GM13977 (cell line): ENCODE data around the gene GLIPR2.

Experiments
- DNase-seq: peaks from one replicate; pipeline ENCODE4 v3.0.0; 2012; ENCODE audit warnings: low spot score
- CTCF ChIP-seq: IDR thresholded peaks from 2 replicates; pipeline ENCODE4 v1.5.1; 2012; ENCODE audit warnings: mild to moderate bottlenecking, control low read depth; ENCODE audit not compliant: insufficient read depth; ENCODE audit errors: extremely low read depth, missing control alignments
- in situ Hi-C: fragments of 300-500 bp; cut with MboI; formaldehyde crosslinking; loops from one replicate; pipeline ENCODE4 v1.12.0; 2022; ENCODE audit warnings: low sequenced_read_pairs, low pct_unique_long_range_greater_than_20kb, mixed read lengths, inconsistent platforms; ENCODE audit not compliant: unreplicated experiment

GLIPR2 gene

GRCh38 chr9:36148311-36149051, 11.9 kb downstream of the GLIPR2 start:
- TF ChIP-seq CTCF: no peak
- peak; percentile 70 for DNase-seq
- in situ Hi-C loops: no loop called here

GRCh38 chr9:36149197-36149596, 12.7 kb downstream of the GLIPR2 start:
- in situ Hi-C loops: no loop called here
- no peak for TF ChIP-seq CTCF
- DNase-seq: no peak

GRCh38 chr9:36150574-36151315, 14.2 kb downstream of the GLIPR2 start:
- no peak for DNase-seq
- in situ Hi-C loops: no loop called here
- no peak for TF ChIP-seq CTCF

GRCh38 chr9:36151316-36152210, 15.0 kb downstream of the GLIPR2 start:
- in situ Hi-C loops: no loop called here
- no peak for TF ChIP-seq CTCF
- peak; percentile 72 for DNase-seq

GRCh38 chr9:36152741-36153438, 16.4 kb downstream of the GLIPR2 start:
- TF ChIP-seq CTCF: no peak
- in situ Hi-C loops: no loop called here
- no peak for DNase-seq

GRCh38 chr9:36153746-36154145, 17.2 kb downstream of the GLIPR2 start:
- no peak for TF ChIP-seq CTCF
- no peak for DNase-seq
- in situ Hi-C loops: no loop called here
